H1 (cell line): ENCODE data around the gene PTTG1IP. TPM values are rescaled to one million over a fixed set of nuclear protein-coding genes. Genes with fewer than 3 reads are reported as not detected.

Source experiments
- CTCF ChIA-PET: fragments of 300-600 bp; sonication (Branson Sonifier 250); formaldehyde crosslinking; loops from one replicate; lab custom pipeline; 2021; ENCODE audit not compliant: partially characterized antibody; lab: Charles Lee
- POLR2A ChIA-PET: fragments of 300-600 bp; sonication (Branson Sonifier 250); formaldehyde crosslinking; loops from one replicate; lab custom pipeline; 2021; ENCODE audit warnings: inconsistent platforms; ENCODE audit not compliant: partially characterized antibody; lab: Charles Lee
- DNase-seq, 2 experiments: peaks; one replicate each; pipeline versions ENCODE4 v3.0.0 to v3.0.0-alpha.2; 2010 to 2022; ENCODE audit warnings: low spot score in 2 of 2, low read depth in 1 of 2, mixed read lengths in 1 of 2
- FAIRE-seq: peaks from 2 replicates; lab custom pipeline; 2011; peaks lifted over from hg19 to GRCh38; lab: Jason Lieb, UNC
- H2AFZ ChIP-seq: 2 replicates; pipeline ENCODE4 v1.8.1; 2012; ENCODE audit warnings: low read length, inconsistent platforms
- H2AK5ac ChIP-seq: 2 replicates; pipeline ENCODE4 v1.6.1; 2013; ENCODE audit warnings: low read depth, low read length
- H2BK120ac ChIP-seq: replicated peaks from 2 replicates; pipeline ENCODE3; 2013; ENCODE audit warnings: low read depth, low read length, inconsistent platforms
- H2BK12ac ChIP-seq: 2 replicates; pipeline ENCODE4 v1.6.1; 2013; ENCODE audit warnings: low read depth, low read length
- H2BK15ac ChIP-seq: 2 replicates; pipeline ENCODE4 v1.6.1; 2013; ENCODE audit warnings: low read length
- H2BK20ac ChIP-seq: 2 replicates; pipeline ENCODE4 v1.6.1; 2013; ENCODE audit warnings: low read length
- H2BK5ac ChIP-seq: 2 replicates; pipeline ENCODE4 v1.6.1; 2013; ENCODE audit warnings: low read depth, low read length
- H3K14ac ChIP-seq: 2 replicates; pipeline ENCODE4 v1.6.1; 2013; ENCODE audit warnings: inconsistent platforms; ENCODE audit not compliant: insufficient read length
- H3K18ac ChIP-seq: 2 replicates; pipeline ENCODE4 v1.6.1; 2013; ENCODE audit warnings: low read length; ENCODE audit errors: extremely low read depth
- H3K23ac ChIP-seq: 2 replicates; pipeline ENCODE4 v1.6.1; 2013; ENCODE audit warnings: inconsistent platforms; ENCODE audit not compliant: insufficient read length
- H3K23me2 ChIP-seq: 2 replicates; pipeline ENCODE4 v1.6.1; 2013; ENCODE audit warnings: low read depth, low read length
- H3K27ac ChIP-seq: 2 replicates; pipeline ENCODE4 v1.6.1; 2011; ENCODE audit warnings: low read depth, low read length, inconsistent platforms
- H3K27me3 ChIP-seq, 4 experiments: replicated peaks in 1 of 4; 1 replicate in 1 of 4; 2 replicates in 3 of 4; pipeline versions ENCODE4 v1.6.1 to v1.8.1; 2011 to 2013; ENCODE audit warnings: low read length in 3 of 4, mild to moderate bottlenecking in 3 of 4, inconsistent platforms in 2 of 4, mixed read lengths in 2 of 4, moderate library complexity in 1 of 4; ENCODE audit not compliant: control insufficient read depth in 3 of 4, insufficient read depth in 3 of 4; ENCODE audit errors: extremely low read depth in 1 of 4
- H3K36me3 ChIP-seq, 4 experiments: 2 replicates each; pipeline versions ENCODE4 v1.6.1 to v1.8.1; 2011 to 2013; ENCODE audit warnings: mild to moderate bottlenecking in 4 of 4, low read length in 3 of 4, moderate library complexity in 2 of 4, control low read depth in 1 of 4, inconsistent platforms in 1 of 4; ENCODE audit not compliant: insufficient read depth in 4 of 4, control insufficient read depth in 2 of 4
- H3K4ac ChIP-seq: replicated peaks from 2 replicates; pipeline ENCODE3; 2013; ENCODE audit warnings: low read length, low read depth, mixed read lengths, inconsistent platforms; ENCODE audit not compliant: insufficient read length
- H3K4me1 ChIP-seq, 4 experiments: replicated peaks in 1 of 4; 1 replicate in 1 of 4; 2 replicates in 3 of 4; pipeline versions ENCODE4 v1.6.1 to v1.8.1; 2011 to 2013; ENCODE audit warnings: low read length in 3 of 4, inconsistent platforms in 2 of 4, mixed read lengths in 1 of 4; ENCODE audit not compliant: insufficient read depth in 4 of 4, control insufficient read depth in 3 of 4
- H3K4me2 ChIP-seq, 2 experiments: 2 replicates each; pipeline versions ENCODE4 v1.6.1 to v1.8.1; 2011 to 2013; ENCODE audit warnings: low read depth in 2 of 2, low read length in 2 of 2, control low read depth in 1 of 2, inconsistent platforms in 1 of 2, mild to moderate bottlenecking in 1 of 2; ENCODE audit not compliant: insufficient read depth in 1 of 2
- H3K4me3 ChIP-seq, 4 experiments: fragments of 200-600, 300-600 bp in 1 of 4; sonication (generic), shearing (Covaris generic), sonication (Bioruptor Twin) in 1 of 4; 2 replicates each; pipeline versions ENCODE4 v1.5.1 to v1.8.1; 2011 to 2016; ENCODE audit warnings: low read length in 4 of 4, low read depth in 3 of 4, control low read depth in 2 of 4, inconsistent platforms in 2 of 4, mild to moderate bottlenecking in 2 of 4, mixed read lengths in 1 of 4, moderate library complexity in 1 of 4; ENCODE audit not compliant: insufficient read depth in 2 of 4; ENCODE audit errors: extremely low read depth in 1 of 4
- H3K56ac ChIP-seq: replicated peaks from 2 replicates; pipeline ENCODE3; 2013; ENCODE audit warnings: low read depth, mild to moderate bottlenecking, mixed read lengths, low read length, inconsistent platforms; ENCODE audit not compliant: insufficient read length
- H3K79me1 ChIP-seq: 2 replicates; pipeline ENCODE4 v1.6.1; 2013; ENCODE audit warnings: low read depth, low read length, control low read depth
- H3K79me2 ChIP-seq, 2 experiments: 2 replicates each; pipeline versions ENCODE4 v1.6.1 to v1.8.1; 2012 to 2013; ENCODE audit warnings: low read length in 2 of 2, mild to moderate bottlenecking in 2 of 2, inconsistent platforms in 1 of 2; ENCODE audit not compliant: insufficient read depth in 2 of 2, control insufficient read depth in 1 of 2
- H3K9ac ChIP-seq, 4 experiments: replicated peaks in 1 of 4; 1 replicate in 1 of 4; 2 replicates in 3 of 4; pipeline versions ENCODE4 v1.6.1 to v1.8.1; 2011 to 2013; ENCODE audit warnings: low read depth in 3 of 4, low read length in 3 of 4, control low read depth in 2 of 4, mild to moderate bottlenecking in 2 of 4, moderate library complexity in 2 of 4, inconsistent platforms in 1 of 4; ENCODE audit errors: extremely low read depth in 1 of 4
- H3K9me3 ChIP-seq, 2 experiments: 2 replicates each; pipeline versions ENCODE4 v1.6.1 to v1.8.1; 2012 to 2013; ENCODE audit warnings: mild to moderate bottlenecking in 2 of 2, moderate library complexity in 2 of 2, control low read depth in 1 of 2, inconsistent platforms in 1 of 2, low read depth in 1 of 2, low read length in 1 of 2, mixed read lengths in 1 of 2; ENCODE audit not compliant: insufficient read depth in 2 of 2
- H4K20me1 ChIP-seq, 2 experiments: replicated peaks in 1 of 2; 2 replicates each; pipeline versions ENCODE3 to v1.8.1; 2011 to 2013; ENCODE audit warnings: inconsistent platforms in 2 of 2, low read length in 2 of 2, mild to moderate bottlenecking in 1 of 2; ENCODE audit not compliant: insufficient read depth in 2 of 2, control insufficient read depth in 1 of 2
- H4K5ac ChIP-seq: 2 replicates; pipeline ENCODE4 v1.6.1; 2013; ENCODE audit warnings: low read length, low read depth, mixed read lengths, inconsistent platforms; ENCODE audit not compliant: insufficient read length
- H4K8ac ChIP-seq: 2 replicates; pipeline ENCODE4 v1.8.0; 2013; ENCODE audit warnings: mild to moderate bottlenecking, moderate library complexity, low read length, inconsistent platforms; ENCODE audit not compliant: insufficient read depth; ENCODE audit errors: extremely low read depth
- H4K91ac ChIP-seq: replicated peaks from 2 replicates; pipeline ENCODE3; 2013; ENCODE audit warnings: low read length, mixed read lengths, inconsistent platforms; ENCODE audit not compliant: insufficient read length
- BCL11A ChIP-seq, 2 experiments: IDR thresholded peaks; one replicate each; pipeline ENCODE4 v1.6.1; 2011; ENCODE audit warnings: low read depth in 2 of 2, low read length in 2 of 2, mild to moderate bottlenecking in 2 of 2
- CBX5 ChIP-seq: fragments of 300-800, 300-1000 bp; sonication (generic); IDR thresholded peaks from 2 replicates; pipeline ENCODE4 v1.7.1; 2016; ENCODE audit warnings: antibody characterized with exemption, low read length, low read depth
- CHD2 ChIP-seq: IDR thresholded peaks from 2 replicates; pipeline ENCODE4 v1.6.1; 2012; ENCODE audit warnings: low read length, improper control_type of control experiment
- EZH2 ChIP-seq: fragments of 200-600 bp; sonication (generic); IDR thresholded peaks from 2 replicates; pipeline ENCODE4 v1.7.1; 2012; ENCODE audit warnings: low read depth, mild to moderate bottlenecking, moderate library complexity, low read length, inconsistent platforms; ENCODE audit not compliant: severe bottlenecking
- GTF2F1 ChIP-seq: IDR thresholded peaks from 2 replicates; pipeline ENCODE4 v1.6.1; 2012; ENCODE audit warnings: low read depth, low read length, improper control_type of control experiment, borderline replicate concordance
- HDAC2 ChIP-seq, 2 experiments: fragments of 300-600 bp in 1 of 2; sonication (generic) in 1 of 2; IDR thresholded peaks; 2 replicates each; pipeline ENCODE4 v1.6.1; 2011 to 2012; ENCODE audit warnings: low read depth in 2 of 2, low read length in 2 of 2, mild to moderate bottlenecking in 2 of 2, moderate library complexity in 2 of 2, borderline replicate concordance in 1 of 2, inconsistent platforms in 1 of 2
- MAFK ChIP-seq: IDR thresholded peaks from 2 replicates; pipeline ENCODE4 v1.6.1; 2012; ENCODE audit warnings: low read depth, mild to moderate bottlenecking, improper control_type of control experiment, low read length
- NRF1 ChIP-seq: IDR thresholded peaks from 2 replicates; pipeline ENCODE4 v1.6.1; 2011; ENCODE audit warnings: mild to moderate bottlenecking, low read depth, low read length, improper control_type of control experiment
- POU5F1 ChIP-seq: IDR thresholded peaks from 2 replicates; pipeline ENCODE4 v1.6.1; 2011; ENCODE audit warnings: low read depth, mild to moderate bottlenecking, low read length, moderate library complexity
- TAF1 ChIP-seq: IDR thresholded peaks from 2 replicates; pipeline ENCODE4 v1.6.1; 2011; ENCODE audit warnings: mild to moderate bottlenecking, low read depth, low read length
- TAF7 ChIP-seq: optimal IDR thresholded peaks from 2 replicates; pipeline ENCODE3; 2011; ENCODE audit warnings: low read depth, mild to moderate bottlenecking, inconsistent platforms, low read length, moderate library complexity, borderline replicate concordance
- TEAD4 ChIP-seq: IDR thresholded peaks from 2 replicates; pipeline ENCODE4 v1.6.1; 2012; ENCODE audit warnings: low read depth, low read length, inconsistent platforms, mixed read lengths
- WGBS, 2 experiments: shearing (Covaris generic) in 1 of 2; methylation state at CpG; one replicate each; pipeline versions ENCODE4 v1.1.6 to v1.1.7; 2013 to 2015; ENCODE audit warnings: low lambda C conversion rate in 2 of 2, mixed read lengths in 2 of 2, inconsistent platforms in 1 of 2, low coverage in 1 of 2, missing lambda C conversion rate in 1 of 2; ENCODE audit not compliant: insufficient replicate concordance in 2 of 2, insufficient coverage in 1 of 2, insufficient read length in 1 of 2; ENCODE audit errors: extremely low coverage in 1 of 2, missing lambda C conversion rate in 1 of 2; 5-methylcytosine and 5-hydroxymethylcytosine counted together
- polyA plus RNA-seq, 7 experiments: library from polyadenylated mRNA; depleted of rRNA in 3 of 7; stranded (reverse) in 5 of 7; unstranded in 2 of 7; fragments of >200 nt in 5 of 7; fragments of 200-250 nt in 2 of 7; gene quantifications; 1 replicate in 5 of 7; 2 replicates in 1 of 7; 4 replicates in 1 of 7; pipeline versions ENCODE4 v1.2.1 to v1.2.3, GENCODE V29; 2011 to 2013; ENCODE audit warnings: missing spikeins in 2 of 7, mixed read lengths in 2 of 7
- total RNA-seq: library from RNA; stranded (reverse); fragmentation: NEBNext Ultra II Directional; extraction: Animal tissue kit (Norgen Biotek cat#: 25700); gene quantifications from 2 replicates; pipeline ENCODE4 v1.2.1, GENCODE V29; 2021
- TF ChIP-seq, protein P1 (sequence below): IDR thresholded peaks from 2 replicates; pipeline ENCODE4 v1.6.1; 2011; ENCODE audit warnings: low read length, improper control_type of control experiment

PTTG1IP gene
- total and polyA plus RNA-seq, 2 of the 8 experiments (the other 6 are each of a cell fraction or from before 2014, with no cell fraction given) = 90.8 to 130 TPM

GRCh38 chr21:44858791-44859190 is 14.7 kb downstream of the PTTG1IP start:
- H2AFZ ChIP-seq = no peak overlapping the region
- H3K79me2 ChIP-seq = peaks cover 5 to 48% of the 10 kb centered on the region in 2 experiments
- H3K27ac ChIP-seq = no peak overlapping the region
- no peak for FAIRE-seq
- no peaks in the 10 kb centered on the region for H3K27me3 ChIP-seq
- H2BK20ac ChIP-seq = no peak overlapping the region
- H2BK5ac ChIP-seq = no peak overlapping the region
- H3K14ac ChIP-seq = no peak overlapping the region
- no peak overlapping the region for H3K4me2 ChIP-seq
- H3K23ac ChIP-seq = no peak overlapping the region
- H4K5ac ChIP-seq = no peak overlapping the region
- H2BK120ac ChIP-seq = no peak overlapping the region
- 92% methylated on average over 10 of the region's 10 CpGs; no CpG with 5 or more reads in 1 of the 2 experiments for WGBS, 2 experiments
- peaks cover 18 to 46% of the 10 kb centered on the region in 2 experiments for H4K20me1 ChIP-seq
- no peak for DNase-seq
- H3K9me3 ChIP-seq = no peaks in the 10 kb centered on the region
- H2BK15ac ChIP-seq = no peak overlapping the region
- no peak overlapping the region for H4K91ac ChIP-seq
- peaks cover 0 to 3% (median under 1%) of the 10 kb centered on the region in 4 experiments; a peak in 2 of 7 replicates for H3K4me1 ChIP-seq
- no peak overlapping the region for H3K18ac ChIP-seq
- H3K56ac ChIP-seq = no peak overlapping the region
- no peak overlapping the region for H3K9ac ChIP-seq
- H3K79me1 ChIP-seq = peaks cover 8% of the 10 kb centered on the region; the same call in 1 of the 2 replicates
- H3K4me3 ChIP-seq = no peak overlapping the region
- no peak overlapping the region for H2BK12ac ChIP-seq
- H3K23me2 ChIP-seq = no peaks in the 10 kb centered on the region
- ChIA-PET POLR2A (no interaction called here), CTCF (interaction anchor here (1.9 kb wide), 1 partner anchor 13 kb away, joined by 6 read pairs; no protein-coding TSS in a partner anchor)
- H3K36me3 ChIP-seq = peaks cover 6 to 48% (median 31%) of the 10 kb centered on the region in 4 experiments; a peak in 7 of 8 replicates
- H4K8ac ChIP-seq = no peak overlapping the region; the same call in 1 of the 2 replicates
- no peak overlapping the region for H2AK5ac ChIP-seq
- H3K4ac ChIP-seq = no peak overlapping the region
- TF ChIP-seq HDAC2 (IDR thresholded peaks at IDR 0.05; ENCODE audit: borderline replicate concordance in 1 of 2, low read depth in 2 of 2, low read length in 2 of 2) = no peak
- TF ChIP-seq TAF7 = no peak
- TF ChIP-seq EZH2 = no peak
- no peak for TF ChIP-seq GTF2F1
- no peak for TF ChIP-seq TEAD4
- no peak for TF ChIP-seq TAF1
- no peak for TF ChIP-seq MAFK
- no peak for TF ChIP-seq NRF1
- TF ChIP-seq CHD2 = no peak
- no peak for TF ChIP-seq POU5F1
- no peak for TF ChIP-seq BCL11A (IDR thresholded peaks at IDR 0.05; ENCODE audit: low read depth in 2 of 2, low read length in 2 of 2)
- TF ChIP-seq, protein P1, sequence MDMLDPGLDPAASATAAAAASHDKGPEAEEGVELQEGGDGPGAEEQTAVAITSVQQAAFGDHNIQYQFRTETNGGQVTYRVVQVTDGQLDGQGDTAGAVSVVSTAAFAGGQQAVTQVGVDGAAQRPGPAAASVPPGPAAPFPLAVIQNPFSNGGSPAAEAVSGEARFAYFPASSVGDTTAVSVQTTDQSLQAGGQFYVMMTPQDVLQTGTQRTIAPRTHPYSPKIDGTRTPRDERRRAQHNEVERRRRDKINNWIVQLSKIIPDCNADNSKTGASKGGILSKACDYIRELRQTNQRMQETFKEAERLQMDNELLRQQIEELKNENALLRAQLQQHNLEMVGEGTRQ = no peak
- no peak for TF ChIP-seq CBX5
